Ammon's horn (tissue), 1 donor: ENCODE measurements around the gene NDUFB11.

Source experiments
- DNase-seq: peaks from one replicate; pipeline ENCODE4 v3.0.0-alpha.2; 2016; ENCODE audit warnings: low spot score

Gene NDUFB11

GRCh38 chrX:47174846-47175587 is 30.5 kb upstream of the NDUFB11 start:
- DNase-seq = no peak

- no peak for DNase-seq
These were observed 29.9 kb upstream of the NDUFB11 start for GRCh38 chrX:47174376-47174775.

GRCh38 chrX:47172971-47173792 is 28.7 kb upstream of the NDUFB11 start:
- no peak for DNase-seq

- DNase-seq = no peak
These were observed 28.0 kb upstream of the NDUFB11 start for GRCh38 chrX:47172549-47172948.

GRCh38 chrX:47171996-47172395 is 27.5 kb upstream of the NDUFB11 start:
- DNase-seq = no peak

- DNase-seq = no peak
These were observed 26.6 kb upstream of the NDUFB11 start for GRCh38 chrX:47170861-47171692.

GRCh38 chrX:47169726-47170515 is 25.4 kb upstream of the NDUFB11 start:
- DNase-seq = no peak

GRCh38 chrX:47169273-47169672 is 24.8 kb upstream of the NDUFB11 start:
- no peak for DNase-seq

GRCh38 chrX:47168495-47169073 is 24.1 kb upstream of the NDUFB11 start:
- no peak for DNase-seq

GRCh38 chrX:47166126-47166525 is 21.6 kb upstream of the NDUFB11 start:
- DNase-seq = no peak

GRCh38 chrX:47164420-47164819 is 19.9 kb upstream of the NDUFB11 start:
- no peak for DNase-seq

GRCh38 chrX:47162927-47163583 is 18.6 kb upstream of the NDUFB11 start:
- DNase-seq = no peak

- no peak for DNase-seq
These were observed 16.3 kb upstream of the NDUFB11 start for GRCh38 chrX:47160781-47161180.

GRCh38 chrX:47158781-47159180 is 14.3 kb upstream of the NDUFB11 start:
- DNase-seq = no peak

- DNase-seq = no peak
These were observed 13.6 kb upstream of the NDUFB11 start for GRCh38 chrX:47158131-47158530.

GRCh38 chrX:47156611-47157520 is 12.4 kb upstream of the NDUFB11 start:
- DNase-seq = no peak

GRCh38 chrX:47151435-47151834 is 6.9 kb upstream of the NDUFB11 start:
- no peak for DNase-seq

- DNase-seq = no peak
These were observed 4.4 kb upstream of the NDUFB11 start for GRCh38 chrX:47148946-47149345.
